Measurements from ENCODE around the gene IL1R1.
A peak's percentile ranks its signal among the peaks of the same experiment; 100 is the strongest.

IL1R1 gene, protein sequence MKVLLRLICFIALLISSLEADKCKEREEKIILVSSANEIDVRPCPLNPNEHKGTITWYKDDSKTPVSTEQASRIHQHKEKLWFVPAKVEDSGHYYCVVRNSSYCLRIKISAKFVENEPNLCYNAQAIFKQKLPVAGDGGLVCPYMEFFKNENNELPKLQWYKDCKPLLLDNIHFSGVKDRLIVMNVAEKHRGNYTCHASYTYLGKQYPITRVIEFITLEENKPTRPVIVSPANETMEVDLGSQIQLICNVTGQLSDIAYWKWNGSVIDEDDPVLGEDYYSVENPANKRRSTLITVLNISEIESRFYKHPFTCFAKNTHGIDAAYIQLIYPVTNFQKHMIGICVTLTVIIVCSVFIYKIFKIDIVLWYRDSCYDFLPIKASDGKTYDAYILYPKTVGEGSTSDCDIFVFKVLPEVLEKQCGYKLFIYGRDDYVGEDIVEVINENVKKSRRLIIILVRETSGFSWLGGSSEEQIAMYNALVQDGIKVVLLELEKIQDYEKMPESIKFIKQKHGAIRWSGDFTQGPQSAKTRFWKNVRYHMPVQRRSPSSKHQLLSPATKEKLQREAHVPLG

DNA sequence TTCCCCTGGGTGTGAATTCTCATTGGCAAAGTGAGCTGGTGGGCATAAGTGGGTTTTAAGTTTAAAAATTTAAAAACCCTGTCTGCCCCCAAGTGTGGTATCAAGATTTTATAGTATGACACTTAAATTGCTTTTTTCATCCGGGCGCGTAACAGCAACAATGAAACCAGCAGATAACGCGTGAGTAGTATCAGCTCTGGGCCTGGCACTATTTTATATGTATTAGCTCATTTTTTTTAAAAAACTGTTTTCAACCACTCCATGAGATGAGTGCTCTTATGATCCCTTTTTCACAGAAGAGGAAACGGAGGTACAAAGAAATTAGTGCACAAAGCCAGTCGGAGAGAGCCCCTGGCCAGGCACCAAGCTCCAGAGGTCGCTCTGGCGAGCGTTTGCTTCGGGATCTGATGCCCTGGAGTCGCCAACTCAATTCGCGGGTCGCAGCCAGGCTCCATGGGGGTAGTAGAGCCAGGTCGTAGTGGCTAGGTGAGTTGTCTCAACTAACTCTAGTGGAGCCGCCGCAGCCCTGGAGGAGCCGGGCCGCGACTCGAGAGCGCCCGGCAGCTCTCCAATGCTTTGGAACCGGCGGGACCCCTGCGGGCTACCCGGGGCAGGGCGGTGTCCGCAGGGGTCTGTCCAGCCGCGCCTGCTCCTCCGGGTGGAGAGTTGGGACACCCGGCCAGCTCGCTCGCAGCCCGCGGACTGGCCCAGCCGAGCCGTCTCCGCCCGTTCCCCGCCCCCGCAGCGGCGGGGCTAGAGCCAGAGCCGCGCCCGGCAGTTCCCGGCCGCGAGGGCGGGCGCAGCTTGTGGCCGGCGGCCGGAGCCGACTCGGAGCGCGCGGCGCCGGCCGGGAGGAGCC, at the start of gene IL1R1:
TSS of gene IL1R1 (plus strand) at position 777 of the 859 bp plus-strand sequence. CDS start 14,979 bp downstream, outside the sequence.
- TF ChIP-seq, protein P1, sequence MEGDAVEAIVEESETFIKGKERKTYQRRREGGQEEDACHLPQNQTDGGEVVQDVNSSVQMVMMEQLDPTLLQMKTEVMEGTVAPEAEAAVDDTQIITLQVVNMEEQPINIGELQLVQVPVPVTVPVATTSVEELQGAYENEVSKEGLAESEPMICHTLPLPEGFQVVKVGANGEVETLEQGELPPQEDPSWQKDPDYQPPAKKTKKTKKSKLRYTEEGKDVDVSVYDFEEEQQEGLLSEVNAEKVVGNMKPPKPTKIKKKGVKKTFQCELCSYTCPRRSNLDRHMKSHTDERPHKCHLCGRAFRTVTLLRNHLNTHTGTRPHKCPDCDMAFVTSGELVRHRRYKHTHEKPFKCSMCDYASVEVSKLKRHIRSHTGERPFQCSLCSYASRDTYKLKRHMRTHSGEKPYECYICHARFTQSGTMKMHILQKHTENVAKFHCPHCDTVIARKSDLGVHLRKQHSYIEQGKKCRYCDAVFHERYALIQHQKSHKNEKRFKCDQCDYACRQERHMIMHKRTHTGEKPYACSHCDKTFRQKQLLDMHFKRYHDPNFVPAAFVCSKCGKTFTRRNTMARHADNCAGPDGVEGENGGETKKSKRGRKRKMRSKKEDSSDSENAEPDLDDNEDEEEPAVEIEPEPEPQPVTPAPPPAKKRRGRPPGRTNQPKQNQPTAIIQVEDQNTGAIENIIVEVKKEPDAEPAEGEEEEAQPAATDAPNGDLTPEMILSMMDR (IDR thresholded peaks at IDR 0.05; ENCODE audit: insufficient read depth, low read length, missing control alignments) = no peak
- DNase-seq (ENCODE audit: low read depth, low spot score) = no peak
- peak within 1 kb of the TSS; percentile 69 for H3K4me3 ChIP-seq (ENCODE audit: low read depth, low read length)
- ChIA-PET CTCF (interaction anchor here (0.9 to 5.6 kb wide), 20 partner anchors 11 to 136 kb away, joined by 3 to 40 read pairs (median 3); no protein-coding TSS in a partner anchor), POLR2A (interaction anchor here (0.9 to 1.7 kb wide), 9 partner anchors 14 to 125 kb away, joined by 3 to 6 read pairs (median 3); no protein-coding TSS in a partner anchor)

GRCh38 chr2:102093662-102094061, 48.9 kb upstream of the IL1R1 start:
- no peak for DNase-seq (ENCODE audit: low read depth, low spot score)
- ChIA-PET CTCF (interaction anchor here (0.9 kb wide), 1 partner anchor 73 kb away, joined by 3 read pairs; no protein-coding TSS in a partner anchor), POLR2A (no interaction called here)
- H3K4me3 ChIP-seq (ENCODE audit: low read depth, low read length) = no peak overlapping the region
- TF ChIP-seq, protein P1 (IDR thresholded peaks at IDR 0.05; ENCODE audit: insufficient read depth, low read length, missing control alignments) = no peak

DNA sequence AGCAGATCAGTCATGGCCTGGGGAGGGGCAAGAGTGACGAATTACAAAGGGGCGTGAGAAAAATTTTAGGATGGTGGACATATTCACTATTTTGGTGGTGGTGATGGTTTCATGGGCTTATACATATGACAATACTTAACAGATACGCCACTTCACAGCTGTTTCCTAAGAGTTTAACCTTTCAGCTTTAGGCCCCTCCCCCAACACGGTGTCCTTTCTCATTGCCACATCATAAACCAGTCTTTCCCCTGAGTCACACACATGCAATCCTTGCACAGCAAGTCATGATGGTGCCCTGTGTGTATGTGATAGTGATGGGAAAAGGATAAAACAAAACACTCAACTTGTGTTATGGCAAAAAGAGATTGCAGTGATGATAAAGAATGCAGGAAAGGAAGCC, 47.6 kb upstream of the IL1R1 start:
- no peak overlapping the region for H3K4me3 ChIP-seq (ENCODE audit: low read depth, low read length)
- peak; percentile 63 for DNase-seq (ENCODE audit: low read depth, low spot score)
- POLR2A ChIA-PET = no interaction called here
- CTCF ChIA-PET = interaction anchor here (0.9 kb wide), 1 partner anchor 75 kb away, joined by 3 read pairs; no protein-coding TSS in a partner anchor
- TF ChIP-seq, protein P1 (IDR thresholded peaks at IDR 0.05; ENCODE audit: insufficient read depth, low read length, missing control alignments) = no peak

DNA sequence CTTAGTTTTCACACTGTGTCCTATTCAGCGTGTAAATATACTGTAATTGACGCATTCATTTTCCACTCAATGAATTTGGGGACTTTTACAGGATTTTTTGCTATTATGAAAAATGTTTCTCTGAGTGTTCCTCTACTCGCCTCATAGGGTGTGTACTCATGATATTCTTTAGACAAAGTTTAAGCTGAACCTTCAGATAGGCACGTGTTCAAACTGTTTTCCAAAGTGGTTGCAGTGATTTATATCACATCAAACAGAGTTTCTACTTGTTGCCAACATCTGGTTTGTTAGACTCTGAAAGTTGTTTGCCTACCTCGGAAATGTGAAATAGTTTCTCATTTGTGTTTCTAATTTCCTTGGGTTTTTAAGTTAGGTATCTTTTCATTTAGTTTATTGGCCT, 46.4 kb upstream of the IL1R1 start:
- ChIA-PET CTCF (no interaction called here), POLR2A (no interaction called here)
- H3K4me3 ChIP-seq (ENCODE audit: low read depth, low read length) = no peak overlapping the region
- TF ChIP-seq, protein P1 (IDR thresholded peaks at IDR 0.05; ENCODE audit: insufficient read depth, low read length, missing control alignments) = no peak
- DNase-seq (ENCODE audit: low read depth, low spot score) = no peak

GRCh38 chr2:102098756-102099155, 43.8 kb upstream of the IL1R1 start:
- DNase-seq (ENCODE audit: low read depth, low spot score) = no peak
- ChIA-PET POLR2A (no interaction called here), CTCF (interaction anchor here (1.2 kb wide), 1 partner anchor 10 kb away, joined by 3 read pairs; no protein-coding TSS in a partner anchor)
- no peak overlapping the region for H3K4me3 ChIP-seq (ENCODE audit: low read depth, low read length)
- TF ChIP-seq, protein P1 (IDR thresholded peaks at IDR 0.05; ENCODE audit: insufficient read depth, low read length, missing control alignments) = no peak

All from AG04449 (cell line).